Stimulated activated CD8-positive, alpha-beta memory T cell treated with anti-CD3 and anti-CD28 coated beads, Interleukin-12 subunit alpha, Interleukin-12 subunit beta, amount 100 ng/mL, for 1 hour (primary cell): Measurements from ENCODE around the gene MAF.

ENCODE experiments used
- DNase-seq: peaks from one replicate; pipeline ENCODE4 v3.0.0-alpha.2; 2020; ENCODE audit warnings: low read depth

MAF gene

GRCh38 chr16:79612207-79612606 is 11.7 kb upstream of the MAF start:
- DNase-seq = no peak

GRCh38 chr16:79610771-79611170 is 10.2 kb upstream of the MAF start:
- DNase-seq = no peak

GRCh38 chr16:79609861-79610260 is 9.3 kb upstream of the MAF start:
- DNase-seq = no peak

- DNase-seq = no peak
Measured at GRCh38 chr16:79608976-79609375, 8.4 kb upstream of the MAF start.

- no peak for DNase-seq
Measured at GRCh38 chr16:79607587-79607986, 7.0 kb upstream of the MAF start.

- DNase-seq = no peak
Measured at GRCh38 chr16:79605999-79606398, 5.5 kb upstream of the MAF start.

- no peak for DNase-seq
Measured at GRCh38 chr16:79603055-79603454, 2.5 kb upstream of the MAF start.

- DNase-seq = no peak
Measured at GRCh38 chr16:79602628-79603014, 2.1 kb upstream of the MAF start.

GRCh38 chr16:79601931-79602627 is 1.5 kb upstream of the MAF start:
- DNase-seq = peak; percentile 72

GRCh38 chr16:79601092-79601930 is 774 bp upstream of the MAF start:
- no peak for DNase-seq

GRCh38 chr16:79599837-79600637 is 500 bp downstream of the MAF start:
- no peak for DNase-seq

- DNase-seq = no peak
Measured at GRCh38 chr16:79599256-79599836, 1.2 kb downstream of the MAF start.

- no peak for DNase-seq
Measured at GRCh38 chr16:79598348-79599181, 2.0 kb downstream of the MAF start.

GRCh38 chr16:79598063-79598347 is 2.5 kb downstream of the MAF start:
- DNase-seq = no peak

- DNase-seq = no peak
Measured at GRCh38 chr16:79597277-79598062, 3.1 kb downstream of the MAF start.

GRCh38 chr16:79595931-79596450 is 4.5 kb downstream of the MAF start:
- DNase-seq = no peak

GRCh38 chr16:79595231-79595641 is 5.3 kb downstream of the MAF start:
- no peak for DNase-seq

- DNase-seq = no peak
Measured at GRCh38 chr16:79593754-79594153, 6.8 kb downstream of the MAF start.

- no peak for DNase-seq
Measured at GRCh38 chr16:79593074-79593531, 7.4 kb downstream of the MAF start.

- DNase-seq = no peak
Measured at GRCh38 chr16:79592186-79592585, 8.4 kb downstream of the MAF start.
